Neural cell (in vitro differentiated cells): Measurements from ENCODE around the gene IRX4. TPM values are rescaled to one million over a fixed set of nuclear protein-coding genes. Genes with fewer than 3 reads are reported as not detected.

ENCODE experiments used
- H2AFZ ChIP-seq: fragments of 200-600, 300-800 bp; sonication (generic), shearing (Covaris generic); 2 replicates; pipeline ENCODE4 v1.6.0; 2014; ENCODE audit warnings: low read depth, mild to moderate bottlenecking, antibody characterized with exemption, low read length, moderate library complexity
- H3F3A ChIP-seq: fragments of 200-600 bp; shearing (Covaris generic); 2 replicates; pipeline ENCODE4 v1.6.1; 2016; ENCODE audit warnings: mild to moderate bottlenecking, moderate library complexity, mixed read lengths, antibody characterized with exemption, low read length; ENCODE audit not compliant: insufficient read depth, poor library complexity, severe bottlenecking
- H3K27ac ChIP-seq: fragments of 200-600, 300-800 bp; sonication (generic), shearing (Covaris generic); 2 replicates; pipeline ENCODE4 v1.5.1; 2014; ENCODE audit warnings: mild to moderate bottlenecking, low read length, moderate library complexity
- H3K27me3 ChIP-seq: fragments of 300-800, 200-600 bp; sonication (generic), shearing (Covaris generic); 2 replicates; pipeline ENCODE4 v1.6.0; 2014; ENCODE audit warnings: mild to moderate bottlenecking, low read depth, low read length, moderate library complexity; ENCODE audit not compliant: insufficient read depth
- H3K36me3 ChIP-seq: fragments of 300-800, 200-600 bp; sonication (generic), shearing (Covaris generic); 2 replicates; pipeline ENCODE4 v1.5.1; 2014; ENCODE audit warnings: mild to moderate bottlenecking, antibody characterized with exemption, low read length, moderate library complexity; ENCODE audit not compliant: insufficient read depth
- H3K4me2 ChIP-seq: fragments of 300-800, 200-600 bp; sonication (generic), shearing (Covaris generic); 2 replicates; pipeline ENCODE4 v1.6.0; 2014; ENCODE audit warnings: mild to moderate bottlenecking, low read length
- H3K4me3 ChIP-seq: fragments of 300-800, 200-600 bp; sonication (generic), shearing (Covaris generic); 2 replicates; pipeline ENCODE4 v1.5.1; 2014; ENCODE audit warnings: mild to moderate bottlenecking, low read length, moderate library complexity
- H3K79me2 ChIP-seq: fragments of 200-600 bp; shearing (Covaris generic); replicated peaks from 2 replicates; pipeline ENCODE4 v1.6.0; 2014; ENCODE audit warnings: mild to moderate bottlenecking, low read length, moderate library complexity; ENCODE audit not compliant: insufficient read depth
- H3K9ac ChIP-seq: fragments of 300-800, 200-600 bp; sonication (generic), shearing (Covaris generic); 2 replicates; pipeline ENCODE4 v1.6.1; 2016; ENCODE audit warnings: mild to moderate bottlenecking, low read length, mixed read lengths
- H3K9me2 ChIP-seq: fragments of 200-600 bp; shearing (Covaris generic); 2 replicates; pipeline ENCODE4 v1.6.1; 2016; ENCODE audit warnings: mild to moderate bottlenecking, low read length, mixed read lengths; ENCODE audit not compliant: insufficient read depth
- H3K9me3 ChIP-seq: fragments of 200-600, 300-800 bp; sonication (generic), shearing (Covaris generic); 2 replicates; pipeline ENCODE4 v1.6.1; 2016; ENCODE audit warnings: mild to moderate bottlenecking, mixed run types, low read length, moderate library complexity, mixed read lengths
- H4K20me1 ChIP-seq: fragments of 200-600 bp; shearing (Covaris generic); 2 replicates; pipeline ENCODE4 v1.6.1; 2016; ENCODE audit warnings: mild to moderate bottlenecking, mixed run types; ENCODE audit not compliant: insufficient read depth
- EP300 ChIP-seq: fragments of 450-650 bp; conservative IDR thresholded peaks from 2 replicates; pipeline ENCODE4 v1.6.1; 2014; ENCODE audit warnings: antibody characterized with exemption, mild to moderate bottlenecking, moderate library complexity; ENCODE audit not compliant: poor library complexity, severe bottlenecking
- EZH2 ChIP-seq: fragments of 200-600, 300-800 bp; shearing (Covaris generic), sonication (generic); IDR thresholded peaks from 2 replicates; pipeline ENCODE4 v1.6.1; 2014; ENCODE audit warnings: antibody characterized with exemption, low read length, borderline replicate concordance, mild to moderate bottlenecking; ENCODE audit not compliant: insufficient read depth, poor library complexity, severe bottlenecking
- MXI1 ChIP-seq: fragments of 450-650 bp; conservative IDR thresholded peaks from 2 replicates; pipeline ENCODE4 v1.6.1; 2014; ENCODE audit warnings: antibody characterized with exemption, mild to moderate bottlenecking; ENCODE audit not compliant: poor library complexity, severe bottlenecking
- POLR2AphosphoS5 ChIP-seq: IDR thresholded peaks from 2 replicates; pipeline ENCODE4 v1.6.1; 2012
- RAD21 ChIP-seq: fragments of 450-650 bp; conservative IDR thresholded peaks from 2 replicates; pipeline ENCODE4 v1.6.1; 2014; ENCODE audit warnings: antibody characterized with exemption, mild to moderate bottlenecking, moderate library complexity
- SMC3 ChIP-seq: fragments of 450-650 bp; conservative IDR thresholded peaks from 2 replicates; pipeline ENCODE4 v1.6.1; 2014; ENCODE audit warnings: antibody characterized with exemption, mild to moderate bottlenecking, moderate library complexity; ENCODE audit not compliant: poor library complexity
- TAF1 ChIP-seq: IDR thresholded peaks from 2 replicates; pipeline ENCODE4 v1.6.1; 2012; ENCODE audit warnings: low read depth
- polyA plus RNA-seq: library from polyadenylated mRNA; depleted of rRNA; stranded (reverse); fragments of >200 nt; gene quantifications from 2 replicates; pipeline ENCODE4 v1.2.3, GENCODE V29; 2014
- TF ChIP-seq, protein P1 (sequence below): IDR thresholded peaks from 2 replicates; pipeline ENCODE4 v1.6.1; 2012; ENCODE audit warnings: borderline replicate concordance
- TF ChIP-seq, protein P2 (sequence below): fragments of 450-650 bp; IDR thresholded peaks from 2 replicates; pipeline ENCODE4 v1.5.1; 2014; ENCODE audit warnings: antibody characterized with exemption, mild to moderate bottlenecking, moderate library complexity; ENCODE audit not compliant: poor library complexity, severe bottlenecking

Gene IRX4
- polyA plus RNA-seq, 1 donor from 2014 or later = not detected

DNA sequence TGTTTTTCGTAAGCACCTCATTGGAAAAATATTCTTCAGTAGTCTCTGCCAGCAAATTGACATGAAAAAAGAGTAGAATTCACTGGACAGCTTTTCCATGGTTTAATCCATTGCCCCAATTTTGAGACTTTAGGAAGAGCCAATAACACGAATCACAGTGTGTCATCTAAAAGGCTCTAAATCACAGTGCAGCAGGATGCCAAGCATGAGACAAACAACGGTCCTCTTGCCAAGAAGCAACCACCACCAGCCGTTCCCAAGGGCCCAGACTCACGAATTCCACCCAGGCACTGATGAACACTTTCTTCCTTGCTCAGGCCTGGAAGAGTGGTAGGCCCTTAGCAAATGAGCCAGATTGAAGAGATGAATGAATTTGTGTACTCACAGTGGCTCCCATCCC is 18.3 kb upstream of the IRX4 start:
- TF ChIP-seq EP300 = no peak
- no peak for TF ChIP-seq TAF1
- TF ChIP-seq, protein P1, sequence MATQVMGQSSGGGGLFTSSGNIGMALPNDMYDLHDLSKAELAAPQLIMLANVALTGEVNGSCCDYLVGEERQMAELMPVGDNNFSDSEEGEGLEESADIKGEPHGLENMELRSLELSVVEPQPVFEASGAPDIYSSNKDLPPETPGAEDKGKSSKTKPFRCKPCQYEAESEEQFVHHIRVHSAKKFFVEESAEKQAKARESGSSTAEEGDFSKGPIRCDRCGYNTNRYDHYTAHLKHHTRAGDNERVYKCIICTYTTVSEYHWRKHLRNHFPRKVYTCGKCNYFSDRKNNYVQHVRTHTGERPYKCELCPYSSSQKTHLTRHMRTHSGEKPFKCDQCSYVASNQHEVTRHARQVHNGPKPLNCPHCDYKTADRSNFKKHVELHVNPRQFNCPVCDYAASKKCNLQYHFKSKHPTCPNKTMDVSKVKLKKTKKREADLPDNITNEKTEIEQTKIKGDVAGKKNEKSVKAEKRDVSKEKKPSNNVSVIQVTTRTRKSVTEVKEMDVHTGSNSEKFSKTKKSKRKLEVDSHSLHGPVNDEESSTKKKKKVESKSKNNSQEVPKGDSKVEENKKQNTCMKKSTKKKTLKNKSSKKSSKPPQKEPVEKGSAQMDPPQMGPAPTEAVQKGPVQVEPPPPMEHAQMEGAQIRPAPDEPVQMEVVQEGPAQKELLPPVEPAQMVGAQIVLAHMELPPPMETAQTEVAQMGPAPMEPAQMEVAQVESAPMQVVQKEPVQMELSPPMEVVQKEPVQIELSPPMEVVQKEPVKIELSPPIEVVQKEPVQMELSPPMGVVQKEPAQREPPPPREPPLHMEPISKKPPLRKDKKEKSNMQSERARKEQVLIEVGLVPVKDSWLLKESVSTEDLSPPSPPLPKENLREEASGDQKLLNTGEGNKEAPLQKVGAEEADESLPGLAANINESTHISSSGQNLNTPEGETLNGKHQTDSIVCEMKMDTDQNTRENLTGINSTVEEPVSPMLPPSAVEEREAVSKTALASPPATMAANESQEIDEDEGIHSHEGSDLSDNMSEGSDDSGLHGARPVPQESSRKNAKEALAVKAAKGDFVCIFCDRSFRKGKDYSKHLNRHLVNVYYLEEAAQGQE = no peak
- no peak for TF ChIP-seq MXI1
- TF ChIP-seq, protein P2, sequence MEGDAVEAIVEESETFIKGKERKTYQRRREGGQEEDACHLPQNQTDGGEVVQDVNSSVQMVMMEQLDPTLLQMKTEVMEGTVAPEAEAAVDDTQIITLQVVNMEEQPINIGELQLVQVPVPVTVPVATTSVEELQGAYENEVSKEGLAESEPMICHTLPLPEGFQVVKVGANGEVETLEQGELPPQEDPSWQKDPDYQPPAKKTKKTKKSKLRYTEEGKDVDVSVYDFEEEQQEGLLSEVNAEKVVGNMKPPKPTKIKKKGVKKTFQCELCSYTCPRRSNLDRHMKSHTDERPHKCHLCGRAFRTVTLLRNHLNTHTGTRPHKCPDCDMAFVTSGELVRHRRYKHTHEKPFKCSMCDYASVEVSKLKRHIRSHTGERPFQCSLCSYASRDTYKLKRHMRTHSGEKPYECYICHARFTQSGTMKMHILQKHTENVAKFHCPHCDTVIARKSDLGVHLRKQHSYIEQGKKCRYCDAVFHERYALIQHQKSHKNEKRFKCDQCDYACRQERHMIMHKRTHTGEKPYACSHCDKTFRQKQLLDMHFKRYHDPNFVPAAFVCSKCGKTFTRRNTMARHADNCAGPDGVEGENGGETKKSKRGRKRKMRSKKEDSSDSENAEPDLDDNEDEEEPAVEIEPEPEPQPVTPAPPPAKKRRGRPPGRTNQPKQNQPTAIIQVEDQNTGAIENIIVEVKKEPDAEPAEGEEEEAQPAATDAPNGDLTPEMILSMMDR = no peak
- TF ChIP-seq RAD21 = no peak
- no peak for TF ChIP-seq SMC3
- no peak for TF ChIP-seq POLR2AphosphoS5
- TF ChIP-seq EZH2 = no peak
- Histone ChIP-seq H3K9ac (no peak overlapping the region), H3F3A (no peaks in the 10 kb centered on the region), H4K20me1 (no peaks in the 10 kb centered on the region), H3K27me3 (no peaks in the 10 kb centered on the region), H3K27ac (no peak overlapping the region), H2AFZ (no peak overlapping the region), H3K9me2 (no peaks in the 10 kb centered on the region), H3K9me3 (no peaks in the 10 kb centered on the region), H3K79me2 (no peaks in the 10 kb centered on the region), H3K4me2 (no peak overlapping the region), H3K4me3 (no peak overlapping the region), H3K36me3 (no peaks in the 10 kb centered on the region)

DNA sequence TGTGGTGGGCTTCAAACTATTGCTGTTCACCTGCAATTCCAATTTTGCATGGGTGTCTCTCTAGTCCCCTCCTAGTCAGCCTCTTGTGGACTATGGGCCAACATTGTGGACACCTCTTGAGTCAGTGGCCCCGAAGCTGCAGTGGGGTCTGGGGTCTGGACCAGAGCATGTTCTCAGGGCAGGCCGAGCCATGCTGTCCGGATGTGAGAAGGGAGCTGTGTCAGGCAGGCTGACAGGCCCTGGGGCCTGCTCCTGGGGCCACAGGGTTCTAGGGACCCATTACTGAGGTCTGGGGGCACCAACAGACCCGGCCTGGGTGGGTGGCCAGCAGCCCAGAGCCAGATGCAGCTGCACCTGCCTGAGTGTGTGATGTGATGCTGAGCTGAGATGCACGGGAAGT is 16.5 kb upstream of the IRX4 start:
- H3K4me3 ChIP-seq = no peak overlapping the region
- no peaks in the 10 kb centered on the region for H3K27me3 ChIP-seq
- no peaks in the 10 kb centered on the region for H3K79me2 ChIP-seq
- no peak for TF ChIP-seq SMC3
- TF ChIP-seq RAD21 = no peak
- no peak for TF ChIP-seq EZH2
- TF ChIP-seq EP300 = no peak
- no peak for TF ChIP-seq MXI1
- TF ChIP-seq POLR2AphosphoS5 = no peak
- TF ChIP-seq, protein P2 = no peak
- no peak overlapping the region for H3K27ac ChIP-seq
- H3K36me3 ChIP-seq = no peaks in the 10 kb centered on the region
- H3F3A ChIP-seq = no peaks in the 10 kb centered on the region
- no peak overlapping the region for H2AFZ ChIP-seq
- no peaks in the 10 kb centered on the region for H3K9me2 ChIP-seq
- no peaks in the 10 kb centered on the region for H4K20me1 ChIP-seq
- no peak overlapping the region for H3K9ac ChIP-seq
- no peaks in the 10 kb centered on the region for H3K9me3 ChIP-seq
- no peak overlapping the region for H3K4me2 ChIP-seq
